ENCODE measurements around the gene LRP8.
A peak's percentile ranks its signal among the peaks of the same experiment; 100 is the strongest.

LRP8 gene

GRCh38 chr1:53196485-53197290 is 131.2 kb downstream of the LRP8 start, which contains the start of gene CPT2:
CPT2 (plus strand) TSS chr1:53196824; CDS start chr1:53196944, 120 bp downstream.
- Histone ChIP-seq H3K27ac (ENCODE audit: low read depth, low read length) (peak within 1 kb of the TSS; percentile 51), H2AFZ (ENCODE audit: low read depth, low read length, severe bottlenecking) (peak within 1 kb of the TSS; percentile 87)

GRCh38 chr1:53196017-53196484 is 131.8 kb downstream of the LRP8 start:
- Histone ChIP-seq H3K9ac (ENCODE audit: low read length) (peak overlapping the region; percentile 97), H3K9me3 (ENCODE audit: insufficient read depth, low read length) (no peaks in the 10 kb centered on the region), H3K4me3 (ENCODE audit: insufficient read depth, low read length, poor library complexity, severe bottlenecking) (peak overlapping the region; percentile 90), H3K79me2 (ENCODE audit: insufficient read depth, low read length) (no peaks in the 10 kb centered on the region), H4K20me1 (ENCODE audit: low read depth, low read length) (no peaks in the 10 kb centered on the region), H3K27me3 (ENCODE audit: low read length) (no peaks in the 10 kb centered on the region), H3K27ac (ENCODE audit: low read depth, low read length) (no peak overlapping the region), H3K9me2 (replicated peaks; ENCODE audit: insufficient read depth, low read length) (no peaks in the 10 kb centered on the region), H3K36me3 (ENCODE audit: low read length) (no peaks in the 10 kb centered on the region), H3F3A (ENCODE audit: insufficient read depth) (no peaks in the 10 kb centered on the region), H3K4me2 (ENCODE audit: low read depth, low read length, poor library complexity, severe bottlenecking) (peak overlapping the region; percentile 90), H2AFZ (ENCODE audit: low read depth, low read length, severe bottlenecking) (peak overlapping the region; percentile 87)
- no peak for TF ChIP-seq CTCF (IDR thresholded peaks at IDR 0.05; ENCODE audit: insufficient read depth, low read length, poor library complexity, severe bottlenecking)
- TF ChIP-seq EZH2phosphoT487 (conservative IDR thresholded peaks at IDR 0.05; ENCODE audit: low read length): no peak

More at GRCh38 chr1:53196485-53197290, 131.2 kb downstream of the LRP8 start, which contains the start of gene CPT2:
- Histone ChIP-seq H3K4me3 (ENCODE audit: insufficient read depth, low read length, poor library complexity, severe bottlenecking) (peak within 1 kb of the TSS; percentile 90), H3K4me2 (ENCODE audit: low read depth, low read length, poor library complexity, severe bottlenecking) (peak within 1 kb of the TSS; percentile 90), H3K9ac (ENCODE audit: low read length) (peak within 1 kb of the TSS; percentile 97), H3K79me2 (ENCODE audit: insufficient read depth, low read length) (no peaks in the 10 kb centered on the region), H3F3A (ENCODE audit: insufficient read depth) (no peaks in the 10 kb centered on the region), H3K9me3 (ENCODE audit: insufficient read depth, low read length) (no peaks in the 10 kb centered on the region), H3K27me3 (ENCODE audit: low read length) (no peaks in the 10 kb centered on the region), H3K36me3 (ENCODE audit: low read length) (no peaks in the 10 kb centered on the region), H3K9me2 (replicated peaks; ENCODE audit: insufficient read depth, low read length) (no peaks in the 10 kb centered on the region), H4K20me1 (ENCODE audit: low read depth, low read length) (no peaks in the 10 kb centered on the region)
- TF ChIP-seq CTCF (IDR thresholded peaks at IDR 0.05; ENCODE audit: insufficient read depth, low read length, poor library complexity, severe bottlenecking) (no peak), EZH2phosphoT487 (conservative IDR thresholded peaks at IDR 0.05; ENCODE audit: low read length) (no peak)

- peak overlapping the region; percentile 87 for H2AFZ ChIP-seq (ENCODE audit: low read depth, low read length, severe bottlenecking)
- H3K4me3 ChIP-seq (ENCODE audit: insufficient read depth, low read length, poor library complexity, severe bottlenecking): no peak overlapping the region
- H3K79me2 ChIP-seq (ENCODE audit: insufficient read depth, low read length): no peaks in the 10 kb centered on the region
- no peaks in the 10 kb centered on the region for H4K20me1 ChIP-seq (ENCODE audit: low read depth, low read length)
- no peak overlapping the region for H3K9ac ChIP-seq (ENCODE audit: low read length)
- no peaks in the 10 kb centered on the region for H3K9me3 ChIP-seq (ENCODE audit: insufficient read depth, low read length)
- TF ChIP-seq CTCF (IDR thresholded peaks at IDR 0.05; ENCODE audit: insufficient read depth, low read length, poor library complexity, severe bottlenecking) (no peak), EZH2phosphoT487 (conservative IDR thresholded peaks at IDR 0.05; ENCODE audit: low read length) (no peak)
- no peak overlapping the region for H3K4me2 ChIP-seq (ENCODE audit: low read depth, low read length, poor library complexity, severe bottlenecking)
- H3K27ac ChIP-seq (ENCODE audit: low read depth, low read length): no peak overlapping the region
- no peaks in the 10 kb centered on the region for H3K9me2 ChIP-seq (replicated peaks; ENCODE audit: insufficient read depth, low read length)
- H3F3A ChIP-seq (ENCODE audit: insufficient read depth): no peaks in the 10 kb centered on the region
- H3K27me3 ChIP-seq (ENCODE audit: low read length): no peaks in the 10 kb centered on the region
- no peaks in the 10 kb centered on the region for H3K36me3 ChIP-seq (ENCODE audit: low read length)
Measured at GRCh38 chr1:53195246-53196016, 132.4 kb downstream of the LRP8 start.

All from SU-DHL-6 (cell line).